Epidermal melanocyte (primary cell): Measurements from ENCODE around the gene MIA.
"Not testable (repeated sequence)": the region's sequence is repeated elsewhere in the genome, so short reads cannot be mapped to it uniquely, and the experiment has no call there.

Experiments
- DNase-seq: peaks from one replicate; pipeline ENCODE4 v3.0.0; 2011; ENCODE audit warnings: low spot score; ENCODE audit not compliant: insufficient read length

The MIA gene

DNA sequence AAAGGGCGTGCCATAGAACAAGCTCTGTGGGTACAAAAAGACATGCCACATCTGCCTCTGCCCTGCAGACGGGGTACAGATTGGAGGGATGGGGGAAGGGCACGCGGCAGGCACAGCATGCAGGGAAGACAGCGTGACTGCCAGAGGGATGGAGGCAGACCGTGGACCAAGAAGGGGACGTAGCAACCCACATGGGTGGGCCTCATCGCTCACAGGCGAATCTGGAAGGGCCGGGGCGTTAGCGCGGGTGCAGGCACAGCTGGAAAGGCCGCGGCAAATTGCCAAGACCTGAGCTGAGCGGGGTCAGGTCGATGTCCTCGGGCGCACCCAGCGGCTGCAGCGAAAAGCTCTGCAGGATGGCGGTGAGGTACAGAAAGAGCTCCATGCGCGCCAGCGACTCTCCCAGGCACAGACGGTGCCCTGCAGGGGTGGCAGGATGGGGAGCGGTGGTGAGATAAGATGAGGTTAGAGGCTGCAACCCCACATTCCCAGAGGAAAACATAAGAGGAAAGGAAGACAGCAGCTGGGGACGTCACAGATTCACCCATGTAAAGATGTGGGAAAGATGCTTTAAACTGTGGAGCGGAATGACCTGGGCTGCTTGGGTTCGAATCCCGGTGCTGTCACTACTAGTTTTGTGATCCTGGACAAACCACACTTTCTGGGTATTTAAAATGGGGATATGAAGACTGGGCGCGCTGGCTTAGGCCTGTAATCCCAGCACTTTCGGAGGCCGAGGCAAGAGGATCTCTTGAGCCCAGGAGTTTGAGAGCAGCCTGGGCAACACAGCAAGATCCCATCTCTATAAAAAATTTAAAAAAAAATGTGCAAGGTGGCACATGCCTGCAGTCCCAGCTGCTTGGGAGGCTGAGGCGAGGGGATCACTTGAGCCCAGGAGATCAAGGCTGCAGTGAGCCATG, 43.4 kb downstream of the MIA start:
- not testable (repeated sequence) for DNase-seq

DNA sequence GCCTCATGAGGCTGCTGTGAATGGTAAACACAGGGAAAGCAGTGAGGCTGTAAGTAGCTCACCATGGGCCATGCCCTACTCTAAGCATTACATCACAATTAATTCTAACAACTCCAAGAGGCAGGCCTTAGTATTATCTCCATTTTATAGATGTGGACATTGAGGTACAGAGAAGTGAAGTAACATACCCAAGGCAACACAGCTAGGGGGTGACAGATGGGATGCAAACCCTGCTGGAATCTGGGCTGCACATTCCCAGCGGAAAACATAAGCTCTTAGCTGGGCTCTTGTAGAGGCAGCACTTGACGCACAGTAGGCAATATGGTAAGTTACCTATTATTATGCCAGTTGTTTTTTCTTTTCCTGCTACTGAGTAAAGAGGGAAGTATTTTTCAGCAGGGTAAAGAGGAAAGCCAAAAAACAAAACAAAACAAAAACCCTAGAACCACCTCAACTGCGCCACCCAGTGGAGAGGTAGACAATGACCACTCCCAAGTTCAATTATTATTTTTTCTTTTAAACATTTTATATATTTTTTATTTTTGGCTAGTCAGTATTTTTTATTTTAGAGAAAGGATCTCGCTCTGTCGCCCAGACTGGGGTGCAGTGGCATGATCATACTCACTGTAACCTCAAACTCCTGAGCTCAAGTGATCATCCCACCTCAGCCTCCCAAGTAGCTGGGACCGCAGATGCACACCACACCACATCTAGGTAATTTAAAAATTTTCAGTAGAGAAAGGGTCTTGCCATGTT, 44.3 kb downstream of the MIA start:
- not testable (repeated sequence) for DNase-seq

GRCh38 chr19:40822161-40822560, 46.8 kb downstream of the MIA start:
- DNase-seq = no peak

GRCh38 chr19:40822704-40823553, 47.6 kb downstream of the MIA start:
- DNase-seq = not testable (repeated sequence)

DNA sequence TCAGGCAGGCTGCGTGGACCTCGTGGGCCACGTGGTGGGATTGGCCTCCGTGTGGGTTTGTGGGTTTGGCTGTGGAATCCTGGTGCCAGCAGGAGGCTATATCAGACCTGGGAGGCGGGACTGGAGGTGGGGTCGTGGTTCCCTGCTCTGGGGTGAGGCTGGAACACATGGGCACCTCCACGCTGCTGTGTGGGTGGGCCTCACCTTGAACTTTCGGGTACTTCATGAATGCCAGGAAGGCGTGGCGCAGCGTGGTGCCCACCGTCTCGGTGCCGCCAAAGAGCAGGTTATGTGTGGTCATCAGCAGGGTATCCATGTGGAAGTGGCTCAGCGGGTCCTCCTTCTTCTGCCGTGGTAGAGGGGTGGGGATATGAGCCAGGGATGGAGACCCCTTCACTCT, 49.6 kb downstream of the MIA start:
- not testable (repeated sequence) for DNase-seq

- not testable (repeated sequence) for DNase-seq
Measured at GRCh38 chr19:40825460-40826095, 50.3 kb downstream of the MIA start.

DNA sequence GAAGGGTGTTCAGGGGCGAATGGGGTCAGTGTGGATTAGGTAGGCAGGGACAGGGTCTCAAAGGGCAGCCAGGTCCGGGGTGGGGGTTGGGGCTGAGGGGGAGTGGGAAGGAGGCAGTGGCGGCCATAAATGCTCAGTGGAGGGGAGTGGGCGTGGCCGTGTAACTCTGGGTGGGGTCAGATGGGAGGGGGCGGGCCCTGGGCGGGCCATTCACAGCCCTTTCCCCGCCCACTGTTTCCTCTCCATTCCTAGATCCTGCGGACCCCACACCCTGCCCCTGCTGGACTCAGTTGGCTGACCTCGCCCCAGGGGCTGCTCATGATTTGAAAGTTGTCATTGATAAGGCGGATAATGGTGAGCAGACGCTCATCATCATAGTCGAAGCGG, 51.0 kb downstream of the MIA start:
- not testable (repeated sequence) for DNase-seq

DNA sequence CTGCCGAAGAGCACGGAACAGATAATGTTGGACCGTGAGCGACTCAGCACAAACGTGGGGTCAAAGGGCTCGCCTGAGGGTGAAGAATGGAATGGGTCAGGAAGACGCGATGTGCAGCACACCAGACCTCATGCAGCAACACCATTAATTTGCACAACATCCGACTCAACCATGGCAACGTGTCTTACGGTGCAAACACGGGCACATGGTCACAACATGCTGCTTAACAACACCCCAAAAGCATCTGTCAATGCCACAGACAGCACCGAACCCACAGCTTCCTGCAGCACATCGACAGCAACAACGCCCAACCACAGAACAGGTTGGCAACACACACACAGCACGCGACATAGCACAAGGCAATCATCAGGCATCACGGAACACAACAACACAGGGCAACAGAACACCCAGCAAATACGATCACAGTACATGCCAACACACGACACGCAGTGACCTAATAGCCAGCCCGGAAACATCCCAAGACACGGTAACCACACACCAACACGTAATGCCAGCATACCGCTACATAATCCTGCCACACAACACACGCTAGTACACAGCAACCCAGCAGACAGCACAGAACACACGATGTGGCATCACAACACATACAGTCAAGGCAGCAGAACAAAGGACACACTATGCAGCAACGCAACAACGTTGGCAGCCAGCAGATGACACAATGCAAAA, 51.5 kb downstream of the MIA start:
- not testable (repeated sequence) for DNase-seq
